SK-N-DZ (cell line): ENCODE data around the gene KCTD6. TPM values are rescaled to one million over a fixed set of nuclear protein-coding genes. Genes with fewer than 3 reads are reported as not detected.

Source experiments
- DNase-seq: peaks from one replicate; pipeline ENCODE4 v3.0.0-alpha.2; 2015; ENCODE audit warnings: low spot score
- polyA plus RNA-seq, 2 experiments: library from polyadenylated mRNA; depleted of rRNA; stranded (reverse); fragments of >200 nt; gene quantifications; 2 replicates each; pipeline ENCODE4 v1.2.3, GENCODE V29; 2014

The KCTD6 gene
- polyA plus RNA-seq (2014; cell fraction: cytosol; rRNA removed): 18.0 and 21.8 TPM in 2 replicates
- 25.7 and 42.9 TPM in 2 replicates for polyA plus RNA-seq (2014; cell fraction: nucleus; rRNA removed)

- peak; percentile 88 for DNase-seq
Measured at GRCh38 chr3:58491506-58492402, at the start of gene KCTD6. KCTD6 (plus strand) TSS chr3:58492096; CDS start chr3:58498756, 6,660 bp downstream.

GRCh38 chr3:58452176-58452575 is 39.7 kb upstream of the KCTD6 start:
- no peak for DNase-seq

GRCh38 chr3:58459160-58459559 is 32.7 kb upstream of the KCTD6 start:
- no peak for DNase-seq

- DNase-seq: peak; percentile 20
Measured at GRCh38 chr3:58462829-58463180, 29.1 kb upstream of the KCTD6 start.

- peak; percentile 68 for DNase-seq
Measured at GRCh38 chr3:58463181-58463941, 28.5 kb upstream of the KCTD6 start.

GRCh38 chr3:58463942-58464271 is 28.0 kb upstream of the KCTD6 start:
- DNase-seq: no peak

GRCh38 chr3:58464866-58465265 is 27.0 kb upstream of the KCTD6 start:
- DNase-seq: peak; percentile 15

GRCh38 chr3:58466899-58467563 is 24.9 kb upstream of the KCTD6 start:
- DNase-seq: no peak

- DNase-seq: peak; percentile 18
Measured at GRCh38 chr3:58469096-58469495, 22.8 kb upstream of the KCTD6 start.

GRCh38 chr3:58470363-58471024 is 21.4 kb upstream of the KCTD6 start:
- no peak for DNase-seq

- no peak for DNase-seq
Measured at GRCh38 chr3:58471025-58471887, 20.6 kb upstream of the KCTD6 start.

- no peak for DNase-seq
Measured at GRCh38 chr3:58473275-58473674, 18.6 kb upstream of the KCTD6 start.

- no peak for DNase-seq
Measured at GRCh38 chr3:58474348-58474911, 17.5 kb upstream of the KCTD6 start.

GRCh38 chr3:58474967-58475578 is 16.8 kb upstream of the KCTD6 start:
- no peak for DNase-seq

GRCh38 chr3:58478781-58479180 is 13.1 kb upstream of the KCTD6 start:
- DNase-seq: no peak

- DNase-seq: no peak
Measured at GRCh38 chr3:58480309-58480708, 11.6 kb upstream of the KCTD6 start.

- DNase-seq: no peak
Measured at GRCh38 chr3:58482917-58483636, 8.8 kb upstream of the KCTD6 start.

- no peak for DNase-seq
Measured at GRCh38 chr3:58484045-58484721, 7.7 kb upstream of the KCTD6 start.

- no peak for DNase-seq
Measured at GRCh38 chr3:58484722-58485069, 7.2 kb upstream of the KCTD6 start.
